ENCODE measurements around the gene CTNND2.

GRCh38 chr5:10941900-10942299, 962.3 kb downstream of the CTNND2 start:
- TF ChIP-seq, protein P1, sequence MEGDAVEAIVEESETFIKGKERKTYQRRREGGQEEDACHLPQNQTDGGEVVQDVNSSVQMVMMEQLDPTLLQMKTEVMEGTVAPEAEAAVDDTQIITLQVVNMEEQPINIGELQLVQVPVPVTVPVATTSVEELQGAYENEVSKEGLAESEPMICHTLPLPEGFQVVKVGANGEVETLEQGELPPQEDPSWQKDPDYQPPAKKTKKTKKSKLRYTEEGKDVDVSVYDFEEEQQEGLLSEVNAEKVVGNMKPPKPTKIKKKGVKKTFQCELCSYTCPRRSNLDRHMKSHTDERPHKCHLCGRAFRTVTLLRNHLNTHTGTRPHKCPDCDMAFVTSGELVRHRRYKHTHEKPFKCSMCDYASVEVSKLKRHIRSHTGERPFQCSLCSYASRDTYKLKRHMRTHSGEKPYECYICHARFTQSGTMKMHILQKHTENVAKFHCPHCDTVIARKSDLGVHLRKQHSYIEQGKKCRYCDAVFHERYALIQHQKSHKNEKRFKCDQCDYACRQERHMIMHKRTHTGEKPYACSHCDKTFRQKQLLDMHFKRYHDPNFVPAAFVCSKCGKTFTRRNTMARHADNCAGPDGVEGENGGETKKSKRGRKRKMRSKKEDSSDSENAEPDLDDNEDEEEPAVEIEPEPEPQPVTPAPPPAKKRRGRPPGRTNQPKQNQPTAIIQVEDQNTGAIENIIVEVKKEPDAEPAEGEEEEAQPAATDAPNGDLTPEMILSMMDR (IDR thresholded peaks at IDR 0.05) = no peak
- TF ChIP-seq EZH2 (IDR thresholded peaks at IDR 0.05) = no peak
